NCI-H2171 treated with DMSO at 0.1 percent for 48 hours (cell line): ENCODE data around the gene RIPPLY2.
A peak's percentile ranks its signal among the peaks of the same experiment; 100 is the strongest.
"Not testable (repeated sequence)": the region's sequence is repeated elsewhere in the genome, so short reads cannot be mapped to it uniquely, and the experiment has no call there.

Experiments
- DNase-seq: peaks from one replicate; lab custom pipeline; 2025; lab: John Stamatoyannopoulos, UW

RIPPLY2 gene, protein sequence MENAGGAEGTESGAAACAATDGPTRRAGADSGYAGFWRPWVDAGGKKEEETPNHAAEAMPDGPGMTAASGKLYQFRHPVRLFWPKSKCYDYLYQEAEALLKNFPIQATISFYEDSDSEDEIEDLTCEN

DNA sequence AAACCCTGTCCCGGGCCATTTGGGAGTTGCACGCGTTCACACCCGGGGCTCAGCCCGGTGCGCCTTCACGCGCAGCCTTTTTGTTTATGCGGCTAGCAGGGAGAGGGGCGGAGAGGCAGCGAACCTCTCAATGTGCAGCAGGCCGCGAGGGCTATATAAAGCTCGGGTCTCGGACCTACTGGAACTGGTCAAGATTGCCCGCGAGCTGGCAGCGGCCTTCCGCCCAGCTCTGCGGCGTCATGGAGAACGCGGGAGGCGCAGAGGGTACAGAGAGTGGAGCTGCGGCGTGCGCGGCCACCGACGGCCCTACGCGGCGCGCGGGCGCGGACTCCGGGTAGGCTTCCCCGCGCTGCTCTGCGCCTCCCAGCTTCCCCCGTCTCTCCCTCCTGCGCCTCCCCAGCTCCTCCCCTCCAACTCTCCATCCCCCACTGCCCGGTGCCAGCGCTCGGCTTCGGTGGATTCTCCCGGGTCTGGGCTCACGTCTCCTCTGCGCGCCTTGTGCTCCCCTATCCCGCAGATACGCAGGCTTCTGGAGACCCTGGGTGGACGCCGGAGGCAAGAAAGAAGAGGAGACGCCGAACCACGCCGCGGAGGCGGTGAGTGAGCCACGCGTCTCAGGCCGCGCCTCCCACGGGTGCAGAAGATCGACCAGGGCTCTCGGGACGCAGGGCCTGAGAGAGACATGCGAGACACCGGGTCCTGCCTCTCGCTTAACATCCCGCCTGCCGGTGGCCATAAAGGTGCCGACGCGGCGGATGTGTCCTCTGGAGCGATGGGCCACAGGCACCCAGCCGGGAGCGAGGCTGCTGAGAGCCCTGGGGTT is at the start of gene RIPPLY2:
Gene RIPPLY2, plus strand, starts transcription at position 183 of the 823 bp plus-strand sequence. Its CDS starts 57 bp downstream, at position 240.
- DNase-seq = peak; percentile 85

- DNase-seq = not testable (repeated sequence)
These were observed 49.7 kb upstream of the RIPPLY2 start for GRCh38 chr6:83803492-83803891.

DNA sequence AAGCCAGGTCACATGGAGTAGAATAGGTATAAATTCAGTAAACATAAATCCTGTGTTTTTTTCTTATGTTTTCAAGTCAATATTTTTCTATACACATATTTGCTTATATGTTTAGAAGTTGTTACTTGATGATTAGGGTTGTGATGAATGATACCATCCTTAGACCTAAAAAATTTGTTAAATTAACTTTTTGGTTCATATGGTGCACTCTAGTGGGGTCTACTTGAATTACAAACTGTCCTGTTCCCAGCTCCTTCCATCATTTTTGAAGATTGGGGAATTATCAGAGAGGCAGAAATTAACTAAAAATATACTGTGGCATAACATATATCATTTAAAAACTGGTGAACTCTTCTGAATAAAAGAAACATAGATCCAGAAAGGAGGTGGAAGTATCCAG is 48.3 kb upstream of the RIPPLY2 start:
- DNase-seq = no peak

DNA sequence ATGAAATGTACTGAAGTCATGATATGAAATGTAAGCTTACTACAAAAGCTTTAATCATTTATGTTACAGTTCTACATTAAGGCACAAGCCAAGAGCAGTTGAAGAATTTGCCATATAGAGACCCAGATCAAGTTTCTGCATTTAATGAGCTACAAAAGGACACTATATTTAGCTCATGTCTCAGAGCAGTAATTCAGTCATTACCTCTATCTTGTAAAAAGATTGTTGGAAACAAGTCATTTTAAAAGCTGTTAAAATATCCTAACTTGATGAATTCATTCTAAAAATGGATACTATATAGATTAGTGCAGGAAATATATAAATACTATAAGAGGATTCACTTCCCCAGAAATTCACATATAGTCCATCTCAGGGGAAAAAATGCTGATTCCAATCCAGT is 45.2 kb upstream of the RIPPLY2 start:
- peak; percentile 12 for DNase-seq

- peak; percentile 14 for DNase-seq
These were observed 44.2 kb upstream of the RIPPLY2 start for GRCh38 chr6:83808926-83809325.

- no peak for DNase-seq
These were observed 40.6 kb upstream of the RIPPLY2 start for GRCh38 chr6:83812595-83812994.

DNA sequence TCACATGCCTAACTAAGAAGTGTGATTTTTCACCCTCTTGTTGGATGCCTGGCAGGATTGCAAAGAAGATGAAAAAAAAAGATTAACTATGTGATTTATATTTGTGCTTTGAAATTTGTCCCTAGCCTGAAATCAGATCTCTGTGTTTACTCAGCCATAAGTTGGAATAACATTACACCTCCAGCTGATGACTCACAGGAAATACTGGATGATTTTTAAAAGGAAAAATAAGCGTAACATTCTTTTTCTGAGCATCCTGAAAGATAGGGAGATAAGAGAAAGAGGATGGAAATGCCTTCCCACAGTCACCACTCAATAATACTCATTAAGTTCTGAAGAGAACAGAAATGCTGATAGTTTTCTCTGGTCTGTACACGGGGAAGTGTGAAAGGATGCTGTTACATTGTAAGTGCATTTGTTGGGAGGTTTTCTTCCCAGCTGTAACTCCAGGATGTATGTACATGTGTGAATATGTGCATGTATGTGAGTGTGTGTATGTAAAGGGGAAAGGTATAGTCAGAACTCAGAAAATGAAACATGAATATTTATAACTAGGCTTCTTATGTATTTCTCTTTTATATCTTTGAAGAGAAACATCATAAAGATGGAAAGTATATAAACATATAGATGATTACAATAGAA is 37.4 kb upstream of the RIPPLY2 start:
- DNase-seq = peak; percentile 71

DNA sequence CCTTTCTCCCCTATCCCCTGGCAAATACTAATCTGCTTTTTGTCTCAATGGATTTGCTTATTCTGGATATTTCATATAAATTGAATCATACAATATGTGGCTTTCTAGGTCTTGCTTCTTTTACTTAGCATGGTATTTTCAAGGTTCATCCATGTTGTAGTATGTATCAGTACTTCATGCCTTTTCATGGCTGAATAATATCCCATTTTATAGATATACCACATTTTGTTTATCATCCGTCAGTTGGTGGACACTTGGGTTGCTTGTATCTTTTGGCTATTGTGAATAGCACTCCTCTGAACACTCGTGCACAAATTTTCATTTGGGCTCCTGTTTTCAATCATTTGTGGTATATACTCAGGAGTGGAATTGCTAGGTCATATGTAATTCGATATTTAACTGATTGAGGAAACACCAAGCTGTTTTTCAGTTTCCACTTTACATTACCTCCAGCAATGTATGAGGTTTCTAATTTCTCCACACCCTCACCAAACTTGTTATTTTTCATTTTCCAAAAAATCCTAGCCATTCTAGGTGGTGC is 30.5 kb upstream of the RIPPLY2 start:
- DNase-seq = no peak

DNA sequence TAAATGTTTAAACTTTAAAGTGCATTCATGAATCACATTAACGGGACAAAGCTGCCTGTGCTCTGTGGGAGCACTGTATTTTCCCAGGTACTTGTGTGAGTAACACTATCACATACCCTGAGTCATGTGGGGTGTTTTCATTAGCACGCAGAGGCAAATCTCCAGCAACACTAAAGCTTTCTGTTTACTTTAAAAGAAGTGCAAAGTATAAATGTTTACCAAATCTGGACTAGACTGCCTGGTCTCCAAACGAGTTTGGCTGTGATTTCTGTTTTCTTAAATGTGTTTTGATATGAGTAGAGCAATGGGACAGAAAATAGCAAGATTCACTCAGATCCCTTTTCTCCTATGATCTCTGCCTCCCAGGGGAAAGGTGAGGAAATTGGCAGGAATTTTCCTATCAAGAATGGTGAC is 28.8 kb upstream of the RIPPLY2 start:
- DNase-seq = no peak

GRCh38 chr6:83824831-83825230 is 28.3 kb upstream of the RIPPLY2 start:
- no peak for DNase-seq

DNA sequence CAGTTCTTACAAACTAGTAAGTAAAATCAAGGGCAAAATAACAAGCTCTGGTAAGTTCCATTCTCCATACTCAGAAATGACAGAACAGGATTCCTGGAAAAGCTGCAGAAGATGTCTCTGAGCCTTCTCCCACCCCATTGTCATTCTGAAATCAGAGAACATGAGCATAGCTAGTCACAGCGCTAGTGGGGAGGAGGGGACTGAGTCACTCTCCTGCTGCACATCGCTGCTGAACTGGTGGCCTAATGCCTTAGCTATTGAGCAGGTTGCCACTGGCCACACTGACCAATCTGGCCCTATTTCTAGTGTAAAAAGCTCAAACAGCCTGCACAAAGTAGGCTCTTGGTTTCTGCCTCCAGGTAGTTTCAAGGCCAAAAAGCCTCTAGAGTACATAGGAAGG is 26.1 kb upstream of the RIPPLY2 start:
- DNase-seq = no peak

- DNase-seq = peak; percentile 13
These were observed 14.4 kb upstream of the RIPPLY2 start for GRCh38 chr6:83838727-83839126.

GRCh38 chr6:83844170-83844569 is 9.0 kb upstream of the RIPPLY2 start:
- DNase-seq = no peak

- no peak for DNase-seq
These were observed 6.9 kb upstream of the RIPPLY2 start for GRCh38 chr6:83846291-83846690.

GRCh38 chr6:83847179-83847578 is 6.0 kb upstream of the RIPPLY2 start:
- no peak for DNase-seq

GRCh38 chr6:83849127-83849526 is 4.0 kb upstream of the RIPPLY2 start:
- no peak for DNase-seq

DNA sequence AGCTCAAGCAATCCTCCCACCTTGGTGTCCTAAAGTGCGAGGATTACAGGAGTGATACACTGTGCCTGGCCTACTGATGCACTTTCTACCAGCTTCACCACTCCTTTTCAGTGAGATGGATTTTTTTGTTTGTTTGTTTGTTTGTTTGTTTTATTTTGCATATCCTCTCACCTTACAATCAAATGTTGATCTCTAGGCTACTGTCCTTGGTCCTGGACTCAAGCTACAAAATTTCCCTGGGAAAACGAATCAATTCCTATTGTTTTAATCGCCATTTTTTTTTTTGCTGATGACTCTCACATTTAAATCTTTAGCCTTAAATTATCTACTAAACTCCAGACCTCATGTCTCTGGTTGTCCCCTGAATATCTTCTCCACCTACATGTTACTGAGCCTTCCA is 3.5 kb upstream of the RIPPLY2 start:
- no peak for DNase-seq

GRCh38 chr6:83852528-83853177 is 507 bp upstream of the RIPPLY2 start:
- DNase-seq = peak; percentile 32

- peak; percentile 75 for DNase-seq
These were observed 891 bp downstream of the RIPPLY2 start for GRCh38 chr6:83854001-83854501.

DNA sequence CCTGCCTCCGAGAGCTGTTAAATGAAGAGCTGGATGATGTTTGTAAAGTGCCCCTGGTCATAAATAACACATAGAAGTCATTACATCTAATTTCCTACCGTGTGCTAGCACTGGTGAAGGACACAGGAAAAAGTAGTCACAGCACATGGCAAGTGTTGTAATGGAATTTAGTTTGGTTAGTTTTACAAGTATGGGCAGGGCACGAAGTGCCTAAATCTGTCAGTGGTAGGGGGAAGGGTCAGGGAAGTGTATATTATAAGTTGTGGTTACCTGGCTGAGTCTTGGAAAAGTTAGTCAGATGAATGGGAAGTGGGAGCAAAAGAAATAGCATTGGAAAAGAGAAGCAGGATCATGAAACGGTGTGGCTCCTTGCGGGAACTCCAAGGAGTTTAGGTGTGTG is 1.6 kb downstream of the RIPPLY2 start:
- DNase-seq = no peak

DNA sequence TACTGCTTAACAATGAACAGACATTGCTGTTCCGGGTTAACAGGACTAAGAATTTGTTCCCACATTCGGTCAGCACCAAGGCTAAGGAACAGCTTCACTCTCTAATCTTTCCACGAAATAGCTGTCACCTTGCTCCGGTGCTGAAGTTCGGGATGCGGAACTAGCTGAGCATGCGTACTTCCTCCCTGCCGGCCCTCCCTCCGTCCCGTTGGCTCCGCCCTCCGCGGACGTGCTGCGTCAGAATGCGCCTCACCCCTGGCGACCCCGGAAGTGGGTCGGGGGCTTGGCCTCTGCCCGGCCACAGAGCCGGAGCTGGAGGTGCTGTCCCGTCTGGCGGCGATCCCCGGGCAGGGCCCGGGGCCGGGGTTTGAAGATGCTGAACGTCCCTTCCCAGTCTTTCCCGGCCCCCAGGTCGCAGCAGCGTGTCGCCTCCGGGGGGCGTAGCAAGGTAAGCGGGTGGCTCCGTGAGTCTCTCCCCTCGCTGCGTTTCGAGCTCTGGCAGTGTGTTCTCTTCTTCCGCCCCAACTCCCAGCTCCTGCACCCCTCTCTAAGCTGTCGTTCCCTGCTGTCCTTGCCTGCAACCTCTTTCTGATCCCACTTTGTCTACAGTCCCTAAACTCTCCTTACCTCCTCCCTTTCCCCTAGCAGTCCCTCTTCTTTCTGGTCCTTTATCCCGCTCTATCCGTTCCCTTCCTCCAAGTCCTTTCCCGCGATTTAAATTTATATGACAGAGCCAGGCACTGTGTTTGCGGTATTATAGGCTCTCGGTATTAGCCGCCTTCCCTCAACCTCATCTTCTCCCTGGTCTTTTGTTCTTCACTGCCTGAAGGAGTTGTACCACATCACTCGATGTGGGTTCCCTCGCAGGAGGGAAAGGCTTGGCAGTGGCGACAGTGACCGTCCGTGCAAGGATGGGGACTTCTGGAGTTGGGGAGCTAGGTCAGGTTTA is 6.5 kb downstream of the RIPPLY2 start, which contains the start of gene CYB5R4:
Gene CYB5R4, plus strand, starts transcription at position 280 of the 949 bp plus-strand sequence. Its CDS starts 94 bp downstream, at position 374.
- peak; percentile 92 for DNase-seq
